OCI-M2 (cell line): ENCODE measurements around the gene CCDC38.
"Not testable (repeated sequence)": the region's sequence is repeated elsewhere in the genome, so short reads cannot be mapped to it uniquely, and the experiment has no call there.

Experiments
- DNase-seq: peaks from one replicate; lab custom pipeline; 2025; ENCODE audit not compliant: unreplicated experiment; lab: John Stamatoyannopoulos, UW

CCDC38 gene

GRCh38 chr12:95884998-95885397 lies 57.4 kb downstream of the CCDC38 start:
- DNase-seq, result no peak

DNA sequence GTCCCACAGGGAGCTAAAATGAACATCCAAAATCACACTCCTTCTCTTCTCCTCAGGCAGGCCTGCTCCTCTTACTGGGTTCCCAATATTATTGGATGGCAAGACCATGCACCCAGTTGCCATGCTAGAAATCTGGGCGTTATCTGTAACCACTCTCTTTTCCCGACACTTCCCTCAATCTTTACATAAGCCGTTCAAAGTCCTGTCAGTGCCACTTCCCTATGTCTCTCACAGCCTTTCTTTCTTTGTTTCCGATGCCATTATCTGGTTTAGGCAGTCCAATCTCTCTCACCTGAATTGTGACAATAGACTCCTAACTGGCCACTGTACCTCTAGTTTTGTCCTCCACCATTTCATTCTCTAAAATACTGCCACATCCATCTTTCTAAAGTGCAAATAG lies 59.5 kb downstream of the CCDC38 start:
- DNase-seq, result no peak

GRCh38 chr12:95882080-95882479 lies 60.3 kb downstream of the CCDC38 start:
- DNase-seq, result no peak

DNA sequence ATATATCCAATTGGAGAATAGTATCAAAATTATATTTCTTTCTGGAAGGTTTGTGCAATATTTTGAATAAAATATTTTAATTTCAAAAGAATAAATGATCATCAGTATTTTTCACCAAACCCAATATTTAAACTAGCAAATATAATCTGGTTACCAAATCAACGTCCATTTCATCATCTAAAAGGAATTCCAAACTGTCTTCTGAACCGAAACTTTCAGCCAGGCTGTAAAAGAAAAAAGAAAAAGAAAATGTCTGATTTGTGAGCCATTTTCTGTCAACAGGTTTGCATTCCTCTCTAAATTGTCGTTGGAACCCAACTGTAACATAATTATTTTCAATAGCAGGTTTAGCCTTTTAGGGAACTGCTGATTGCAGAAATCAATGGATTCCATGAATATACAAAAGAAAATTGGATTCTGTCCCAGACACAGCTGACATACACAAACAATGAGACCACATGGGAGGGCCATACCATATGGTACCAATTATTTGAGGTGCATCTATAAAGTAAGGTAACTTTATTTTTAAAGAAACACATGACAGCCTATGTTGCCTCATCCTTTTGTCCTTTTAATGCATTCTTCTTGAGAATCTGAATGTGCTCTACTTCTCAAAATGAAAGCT lies 61.0 kb downstream of the CCDC38 start:
- DNase-seq, result no peak

DNA sequence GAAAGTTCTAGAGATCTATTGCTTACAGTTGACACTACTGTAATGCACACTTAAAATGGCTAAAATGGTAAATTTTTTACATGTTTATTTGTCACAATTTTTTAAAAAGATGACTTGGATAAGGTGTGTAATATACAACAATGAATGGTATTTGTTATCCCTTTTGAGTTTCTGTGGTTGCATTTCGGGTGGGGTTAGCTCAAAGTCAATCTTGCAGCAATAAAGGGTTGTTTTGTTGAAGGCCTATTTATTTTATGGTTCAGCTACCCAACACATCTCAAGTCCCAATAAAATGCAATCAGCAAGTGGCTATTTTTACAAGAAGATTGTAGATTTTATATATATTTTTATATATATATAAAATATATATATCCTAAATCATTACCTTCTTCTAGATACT lies 61.5 kb downstream of the CCDC38 start:
- no peak for DNase-seq

DNA sequence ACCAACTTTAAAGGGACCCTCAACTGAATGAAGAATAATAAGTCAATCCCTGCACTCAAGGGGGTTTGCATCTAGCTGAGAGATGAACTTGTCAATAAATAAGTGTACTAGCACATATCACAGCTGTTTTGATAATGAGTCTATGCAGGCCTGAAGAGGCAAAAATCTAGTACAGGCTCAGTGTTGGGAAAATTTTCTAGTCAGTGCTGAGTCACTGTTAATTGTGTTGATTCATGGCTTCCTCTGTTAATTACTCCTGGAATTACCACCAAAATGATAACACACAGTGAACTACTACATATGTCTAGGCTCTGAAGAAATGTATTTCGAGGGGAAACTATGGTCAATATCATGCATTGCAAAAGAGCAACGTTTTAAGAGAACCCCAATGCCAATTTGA lies 64.8 kb downstream of the CCDC38 start:
- DNase-seq, result no peak

DNA sequence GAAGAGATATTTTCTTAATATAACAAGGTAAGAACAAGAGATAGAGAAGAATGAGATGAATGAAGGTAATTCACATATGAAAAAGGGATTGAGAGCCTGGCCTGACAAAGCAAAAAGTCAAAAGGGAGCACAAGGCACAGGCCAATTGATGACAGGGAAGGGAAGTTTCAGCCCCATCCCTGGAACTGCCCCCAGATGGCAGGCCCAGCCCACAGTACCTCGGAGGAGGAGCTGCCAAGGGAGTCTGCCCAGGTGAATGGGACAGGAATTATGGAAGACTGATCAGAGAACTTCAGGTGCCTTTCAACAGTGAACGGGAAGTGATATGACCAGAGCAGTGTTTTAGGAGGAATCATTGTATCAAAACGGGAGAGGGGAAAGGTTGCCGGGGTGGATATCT lies 68.0 kb downstream of the CCDC38 start:
- no peak for DNase-seq

- no peak for DNase-seq
Observed at GRCh38 chr12:95870897-95871296, 71.5 kb downstream of the CCDC38 start.

DNA sequence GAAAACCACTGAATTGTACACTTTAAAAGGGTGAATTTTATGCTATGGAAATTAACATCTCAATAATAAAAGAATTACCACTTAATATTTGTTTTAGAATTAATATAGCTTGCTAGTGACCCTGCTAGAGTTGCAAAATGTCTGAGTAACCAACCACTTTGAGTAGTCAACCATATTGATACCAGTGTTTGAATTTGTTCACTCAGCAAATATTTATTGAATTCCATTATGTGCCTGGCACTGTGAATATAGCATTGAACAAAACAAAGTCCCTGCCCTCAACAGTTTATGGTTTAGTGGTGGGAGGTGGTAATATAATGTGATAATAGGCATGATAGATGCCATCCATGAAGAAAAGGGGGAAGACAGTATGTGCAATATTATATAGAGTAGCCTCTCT lies 79.1 kb downstream of the CCDC38 start:
- no peak for DNase-seq

DNA sequence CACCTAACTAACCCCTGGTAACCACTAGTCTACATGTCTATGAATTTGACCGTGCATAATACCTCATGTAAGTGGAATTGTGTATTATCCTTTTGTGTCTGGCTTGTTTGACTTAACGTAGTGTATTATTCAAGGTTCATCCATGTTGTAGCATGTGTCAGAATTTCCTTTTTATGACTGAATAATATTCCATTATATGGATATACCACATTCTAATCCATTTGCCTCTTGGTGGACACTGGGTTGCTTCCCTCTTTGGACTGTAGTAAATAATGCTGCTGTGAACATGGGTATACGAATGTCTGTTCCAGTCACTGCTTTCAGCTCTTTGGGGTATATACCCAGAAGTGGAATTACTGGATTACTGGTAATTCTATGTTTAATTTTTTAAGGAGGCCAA lies 80.4 kb downstream of the CCDC38 start:
- no peak for DNase-seq

GRCh38 chr12:95859947-95860850 lies 82.2 kb downstream of the CCDC38 start:
- no peak for DNase-seq

GRCh38 chr12:95859344-95859816 lies 83.0 kb downstream of the CCDC38 start:
- no peak for DNase-seq

DNA sequence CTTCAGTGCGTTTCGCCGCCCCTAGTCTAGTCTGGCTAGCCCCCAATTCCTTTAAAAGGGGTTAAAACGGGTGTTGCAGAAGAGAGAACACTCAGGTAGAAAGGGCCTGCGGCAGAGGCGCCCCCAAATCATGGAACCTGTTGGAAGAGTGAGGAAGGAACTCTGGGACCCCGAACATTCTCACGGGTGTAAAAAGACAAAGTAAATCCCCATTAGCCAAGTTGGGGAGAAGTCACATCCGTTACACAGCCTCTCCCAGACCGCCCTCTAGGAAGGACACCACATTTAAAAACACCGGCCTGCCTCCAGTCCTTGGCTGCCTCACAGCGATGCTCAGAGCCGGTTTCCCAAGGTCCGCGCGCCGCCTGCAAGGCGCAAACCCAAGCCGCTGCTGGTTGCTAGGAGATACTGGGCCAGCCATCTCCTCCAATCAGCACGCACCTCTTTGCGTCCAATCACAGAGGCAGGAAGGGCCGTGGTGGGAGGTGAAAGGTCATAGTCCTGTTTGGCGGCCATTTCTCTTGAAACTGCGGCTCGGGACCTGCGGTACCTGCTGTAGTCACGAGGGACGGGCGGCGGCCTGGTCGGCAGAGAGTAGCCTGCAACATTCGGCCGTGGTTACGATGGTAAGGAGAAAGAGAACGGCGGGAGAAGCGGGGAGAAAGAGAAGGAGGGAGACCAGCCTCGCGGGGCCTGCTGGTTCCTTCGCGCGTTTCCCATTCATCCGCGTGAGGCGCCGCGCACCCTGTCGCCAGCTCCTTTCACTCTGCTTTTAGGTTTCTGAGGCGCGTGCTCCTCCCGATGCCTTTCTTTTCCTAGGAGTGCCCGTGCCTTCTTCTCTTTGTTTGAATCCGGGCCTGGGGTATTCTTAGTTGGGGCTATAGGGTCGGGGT lies 83.7 kb downstream of the CCDC38 start, which contains the start of gene SNRPF:
SNRPF (plus strand) TSS at position 502 of the 893 bp plus-strand sequence; CDS start at position 624, 122 bp downstream.
- peak; percentile 57 for DNase-seq

DNA sequence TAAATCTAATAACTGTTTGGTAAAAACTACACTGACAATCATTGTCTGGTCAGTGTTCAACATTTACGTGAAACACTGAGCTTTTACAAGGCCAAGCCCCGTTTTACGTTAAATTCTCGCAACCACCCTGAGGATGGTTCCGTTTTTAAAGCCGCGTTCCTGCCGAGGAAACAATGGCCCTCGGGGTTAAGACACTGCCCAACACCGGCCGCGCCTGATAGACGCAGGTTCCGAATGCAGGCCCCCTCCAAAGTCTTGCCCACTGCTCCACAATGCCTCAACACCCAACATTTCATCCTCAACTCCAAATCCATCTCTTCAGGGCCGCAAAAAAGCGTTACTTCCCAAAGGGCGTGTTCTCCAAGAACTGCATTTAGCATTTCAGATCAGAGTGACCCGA lies 84.6 kb downstream of the CCDC38 start:
- DNase-seq, result no peak

DNA sequence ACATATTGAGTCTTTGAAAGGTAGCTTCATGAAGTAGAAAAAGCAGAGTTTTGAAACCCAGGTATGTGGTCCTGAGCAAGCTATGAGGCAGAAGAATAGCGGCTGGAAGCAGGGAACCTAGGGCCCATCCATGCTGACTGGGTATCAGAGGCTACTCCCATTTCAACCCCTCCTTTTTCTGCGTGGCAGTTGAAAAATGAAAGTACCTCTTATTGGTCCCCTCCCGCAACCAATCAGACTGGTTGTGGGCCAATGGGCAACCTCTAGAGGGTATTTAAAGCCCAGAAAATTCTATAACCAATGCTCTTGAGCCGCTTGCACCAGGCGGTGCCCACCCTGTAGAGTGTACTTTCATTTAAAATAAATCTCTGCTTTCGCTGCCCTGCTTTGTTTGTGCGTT lies 85.3 kb downstream of the CCDC38 start:
- DNase-seq, result no peak

GRCh38 chr12:95852133-95852532 lies 90.3 kb downstream of the CCDC38 start:
- DNase-seq, result no peak

DNA sequence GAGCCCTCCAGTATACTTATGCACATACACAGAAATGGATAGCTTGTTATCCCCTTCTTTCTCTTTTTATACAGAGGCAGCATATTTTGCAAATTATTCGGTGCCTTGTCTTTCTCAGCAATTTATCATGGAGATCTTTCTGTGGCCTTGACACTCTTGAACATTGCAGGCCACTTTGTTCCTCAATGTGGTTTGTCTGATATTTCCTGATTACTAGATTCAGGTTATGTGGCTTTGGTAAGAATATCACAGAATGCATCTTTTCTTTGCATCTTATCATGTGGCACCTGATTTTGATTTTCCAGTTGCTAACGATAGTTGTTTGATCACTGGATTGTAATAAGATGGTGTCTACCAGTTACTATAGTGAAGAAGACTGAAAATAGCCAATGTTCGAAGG lies 90.8 kb downstream of the CCDC38 start:
- DNase-seq, result no peak

DNA sequence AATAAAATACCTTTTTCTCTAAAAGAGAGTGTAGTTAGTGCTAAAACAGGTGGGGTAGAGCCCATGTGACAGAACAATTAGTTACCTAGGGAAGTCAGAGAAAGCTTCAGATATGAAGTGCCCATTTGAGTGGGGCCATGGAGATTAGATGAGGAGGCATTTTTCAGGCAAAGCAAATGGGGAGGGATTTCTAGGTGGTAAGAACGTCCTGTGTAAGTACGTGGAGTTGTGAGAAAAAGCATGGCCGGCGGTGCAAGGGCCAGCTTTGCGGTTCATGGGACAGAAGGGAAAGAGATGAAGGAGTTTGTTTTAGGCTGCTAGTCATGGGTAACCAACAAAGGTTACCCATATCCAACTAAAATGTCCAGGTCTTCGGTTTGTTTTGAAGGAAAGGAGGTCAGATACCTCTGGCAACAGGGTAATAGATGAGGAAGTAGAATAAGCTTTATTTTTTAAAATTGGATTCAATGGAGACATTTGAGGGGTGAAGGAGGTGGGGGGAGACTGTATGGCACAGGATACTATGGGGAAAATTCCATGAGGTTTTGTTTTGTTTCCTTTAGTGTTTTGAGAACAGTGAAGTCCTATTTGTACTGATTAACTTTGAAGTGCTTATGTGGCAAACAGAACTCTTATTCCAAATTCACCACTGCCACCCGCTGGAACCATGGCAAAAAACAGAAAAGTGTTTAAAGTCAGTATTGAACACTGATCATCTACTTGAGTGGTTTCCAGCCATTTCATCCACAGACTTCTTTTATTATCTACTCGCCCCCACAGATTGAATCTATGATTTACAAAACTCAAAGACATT lies 93.6 kb downstream of the CCDC38 start:
- DNase-seq, result no peak

DNA sequence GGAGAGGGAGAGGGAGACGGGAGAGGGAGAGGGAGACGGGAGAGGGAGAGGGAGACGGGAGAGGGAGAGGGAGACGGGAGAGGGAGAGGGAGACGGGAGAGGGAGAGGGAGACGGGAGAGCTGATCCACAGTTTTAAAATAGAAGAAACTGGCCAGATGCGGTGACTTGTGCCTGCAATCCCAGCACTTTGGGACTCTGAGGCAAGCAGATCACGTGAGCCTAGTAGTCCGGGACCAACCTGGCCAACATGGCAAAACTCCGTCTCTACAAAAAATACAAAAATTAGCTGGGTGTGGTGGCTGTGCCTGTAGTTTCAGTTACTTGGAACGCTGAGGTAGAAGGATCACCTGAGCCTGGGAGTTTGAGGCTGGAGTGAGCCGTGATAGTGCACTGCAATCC lies 100.0 kb downstream of the CCDC38 start:
- DNase-seq, result not testable (repeated sequence)

- no peak for DNase-seq
Observed at GRCh38 chr12:95838125-95838524, 104.3 kb downstream of the CCDC38 start.
